Measurements from ENCODE around the gene PRMT5. TPM values are rescaled to one million over a fixed set of nuclear protein-coding genes. Genes with fewer than 3 reads are reported as not detected.

The PRMT5 gene
- total and polyA plus RNA-seq, 4 donors: 19.2 to 56.5 (median 50.2) TPM

- ATAC-seq (ENCODE audit: insufficient read depth, low FRiP score): peak; percentile 3
- Histone ChIP-seq H3K9me3 (ENCODE audit: control insufficient read depth in 4 of 4, insufficient read depth in 3 of 4, low read length in 3 of 4) (no peaks in the 10 kb centered on the region), H3K9ac (ENCODE audit: insufficient read depth in 1 of 2, low read length in 2 of 2) (peak overlapping the region in 1 of 2 donors; percentile 90), H3K27ac (ENCODE audit: low read depth in 1 of 2, low read length in 1 of 2) (peak overlapping the region; percentile 97 to 99), H3K36me3 (ENCODE audit: control insufficient read depth in 4 of 4, insufficient read depth in 4 of 4, low read length in 4 of 4) (peaks cover 0 to 18% (median 18%) of the 10 kb centered on the region in 4 donors), H3K4me1 (ENCODE audit: control insufficient read depth in 5 of 5, insufficient read depth in 5 of 5, low read length in 5 of 5) (peaks cover 0 to 12% (median 6%) of the 10 kb centered on the region in 5 donors), H3K27me3 (ENCODE audit: control insufficient read depth in 3 of 3, insufficient read depth in 3 of 3, low read length in 2 of 3) (no peaks in the 10 kb centered on the region), H3K4me3 (no peak overlapping the region)
- TF ChIP-seq, protein P1, sequence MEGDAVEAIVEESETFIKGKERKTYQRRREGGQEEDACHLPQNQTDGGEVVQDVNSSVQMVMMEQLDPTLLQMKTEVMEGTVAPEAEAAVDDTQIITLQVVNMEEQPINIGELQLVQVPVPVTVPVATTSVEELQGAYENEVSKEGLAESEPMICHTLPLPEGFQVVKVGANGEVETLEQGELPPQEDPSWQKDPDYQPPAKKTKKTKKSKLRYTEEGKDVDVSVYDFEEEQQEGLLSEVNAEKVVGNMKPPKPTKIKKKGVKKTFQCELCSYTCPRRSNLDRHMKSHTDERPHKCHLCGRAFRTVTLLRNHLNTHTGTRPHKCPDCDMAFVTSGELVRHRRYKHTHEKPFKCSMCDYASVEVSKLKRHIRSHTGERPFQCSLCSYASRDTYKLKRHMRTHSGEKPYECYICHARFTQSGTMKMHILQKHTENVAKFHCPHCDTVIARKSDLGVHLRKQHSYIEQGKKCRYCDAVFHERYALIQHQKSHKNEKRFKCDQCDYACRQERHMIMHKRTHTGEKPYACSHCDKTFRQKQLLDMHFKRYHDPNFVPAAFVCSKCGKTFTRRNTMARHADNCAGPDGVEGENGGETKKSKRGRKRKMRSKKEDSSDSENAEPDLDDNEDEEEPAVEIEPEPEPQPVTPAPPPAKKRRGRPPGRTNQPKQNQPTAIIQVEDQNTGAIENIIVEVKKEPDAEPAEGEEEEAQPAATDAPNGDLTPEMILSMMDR (IDR thresholded peaks at IDR 0.05; ENCODE audit: control extremely low read depth, extremely low read depth): no peak
- DNase-seq: no peak
- WGBS, 2 donors: 3 to 5% methylated on average over 1 of the region's 1 CpG
Observed at GRCh38 chr14:22870811-22871223, 58.4 kb downstream of the PRMT5 start.

Other genes with a start within 250 kb of the PRMT5 start
- gene OXA1L, start 162.7 kb downstream of the PRMT5 start, total RNA-seq: 10 to 100 TPM; 95.8 to 99.8 TPM
- 10 to 100 TPM; 81.3 to 98.6 TPM for gene OXA1L, start 162.7 kb downstream of the PRMT5 start, polyA plus RNA-seq
- gene SLC7A7, start 113.9 kb downstream of the PRMT5 start, total RNA-seq: 10 to 100 TPM; 28.0 to 65.2 TPM
- 100 to 1,000 TPM in 1 of 2 donors, 10 to 100 TPM in 1; 31.2 to 113 TPM for gene SLC7A7, start 113.9 kb downstream of the PRMT5 start, polyA plus RNA-seq
- gene MRPL52, start 99.5 kb downstream of the PRMT5 start, total RNA-seq: 100 to 1,000 TPM in 1 of 2 donors, 10 to 100 TPM in 1; 27.5 to 102 TPM
- 100 to 1,000 TPM; 105 to 239 TPM for gene MRPL52, start 99.5 kb downstream of the PRMT5 start, polyA plus RNA-seq
- gene MMP14, start 92.8 kb downstream of the PRMT5 start, total RNA-seq: 100 to 1,000 TPM; 121 to 162 TPM
- gene MMP14, start 92.8 kb downstream of the PRMT5 start, polyA plus RNA-seq: 100 to 1,000 TPM; 125 to 144 TPM
- 100 to 1,000 TPM in 1 of 2 donors, 10 to 100 TPM in 1; 55.2 to 148 TPM for gene LRP10, start 57.6 kb downstream of the PRMT5 start, total RNA-seq
- 100 to 1,000 TPM in 1 of 2 donors, 10 to 100 TPM in 1; 25.7 to 133 TPM for gene LRP10, start 57.6 kb downstream of the PRMT5 start, polyA plus RNA-seq
- gene REM2, start 46.2 kb downstream of the PRMT5 start, total RNA-seq: under 1 TPM in 1 of 2 donors, not detected in 1; 0.92 TPM
- gene REM2, start 46.2 kb downstream of the PRMT5 start, polyA plus RNA-seq: under 1 TPM; 0.88 to 0.98 TPM
- 100 to 1,000 TPM in 1 of 2 donors, 10 to 100 TPM in 1; 85.3 to 104 TPM for gene RBM23, start 10.2 kb downstream of the PRMT5 start, total RNA-seq
- gene RBM23, start 10.2 kb downstream of the PRMT5 start, polyA plus RNA-seq: 10 to 100 TPM; 27.7 to 58.1 TPM
- 10 to 100 TPM; 47.2 to 49.0 TPM for gene HAUS4, start 27.7 kb upstream of the PRMT5 start, total RNA-seq
- gene HAUS4, start 27.7 kb upstream of the PRMT5 start, polyA plus RNA-seq: 10 to 100 TPM; 28.3 to 45.5 TPM
- gene AJUBA, start 53.2 kb upstream of the PRMT5 start, total RNA-seq: 10 to 100 TPM; 33.8 to 34.2 TPM
- 10 to 100 TPM in 1 of 2 donors, 1 to 10 TPM in 1; 7.2 to 23.7 TPM for gene AJUBA, start 53.2 kb upstream of the PRMT5 start, polyA plus RNA-seq
- gene C14orf93, start 80.8 kb upstream of the PRMT5 start, total RNA-seq: 10 to 100 TPM; 10.3 to 14.9 TPM
- 1 to 10 TPM; 7.5 to 8.4 TPM for gene C14orf93, start 80.8 kb upstream of the PRMT5 start, polyA plus RNA-seq
- gene PSMB5, start 105.5 kb upstream of the PRMT5 start, total RNA-seq: 100 to 1,000 TPM in 1 of 2 donors, 10 to 100 TPM in 1; 64.8 to 107 TPM
- gene PSMB5, start 105.5 kb upstream of the PRMT5 start, polyA plus RNA-seq: 100 to 1,000 TPM in 1 of 2 donors, 10 to 100 TPM in 1; 94.6 to 147 TPM
- gene PSMB11, start 112.8 kb upstream of the PRMT5 start, total RNA-seq: not detected
- not detected for gene PSMB11, start 112.8 kb upstream of the PRMT5 start, polyA plus RNA-seq
- 1 to 10 TPM; 4.2 to 4.6 TPM for gene CDH24, start 128.1 kb upstream of the PRMT5 start, total RNA-seq
- gene CDH24, start 128.1 kb upstream of the PRMT5 start, polyA plus RNA-seq: 1 to 10 TPM; 2.0 to 4.8 TPM
- 100 to 1,000 TPM; 125 to 154 TPM for gene ACIN1, start 165.8 kb upstream of the PRMT5 start, total RNA-seq
- gene ACIN1, start 165.8 kb upstream of the PRMT5 start, polyA plus RNA-seq: 100 to 1,000 TPM in 1 of 2 donors, 10 to 100 TPM in 1; 76.3 to 106 TPM
- 10 to 100 TPM; 23.9 to 56.7 TPM for gene C14orf119, start 166.1 kb upstream of the PRMT5 start, total RNA-seq
- gene C14orf119, start 166.1 kb upstream of the PRMT5 start, polyA plus RNA-seq: 10 to 100 TPM; 26.0 to 64.9 TPM
- not detected for gene CIROP, start 175.6 kb upstream of the PRMT5 start, total RNA-seq
- gene CIROP, start 175.6 kb upstream of the PRMT5 start, polyA plus RNA-seq: not detected
- gene CEBPE, start 189.9 kb upstream of the PRMT5 start, total RNA-seq: under 1 TPM in 1 of 2 donors, not detected in 1; 0.67 TPM
- 1 to 10 TPM in 1 of 2 donors, under 1 TPM in 1; 0.16 to 3.5 TPM for gene CEBPE, start 189.9 kb upstream of the PRMT5 start, polyA plus RNA-seq

Measured in lung (tissue), 12 donors.